Activated CD4-positive, alpha-beta T cell treated with anti-CD3 and anti-CD28 coated beads, Interleukin-2, amount 50 U/mL, for 16 hours (primary cell): ENCODE data around the gene ATP11A.

ENCODE experiments used
- DNase-seq: peaks from one replicate; pipeline ENCODE4 v3.0.0-alpha.2; 2020

ATP11A gene

DNA sequence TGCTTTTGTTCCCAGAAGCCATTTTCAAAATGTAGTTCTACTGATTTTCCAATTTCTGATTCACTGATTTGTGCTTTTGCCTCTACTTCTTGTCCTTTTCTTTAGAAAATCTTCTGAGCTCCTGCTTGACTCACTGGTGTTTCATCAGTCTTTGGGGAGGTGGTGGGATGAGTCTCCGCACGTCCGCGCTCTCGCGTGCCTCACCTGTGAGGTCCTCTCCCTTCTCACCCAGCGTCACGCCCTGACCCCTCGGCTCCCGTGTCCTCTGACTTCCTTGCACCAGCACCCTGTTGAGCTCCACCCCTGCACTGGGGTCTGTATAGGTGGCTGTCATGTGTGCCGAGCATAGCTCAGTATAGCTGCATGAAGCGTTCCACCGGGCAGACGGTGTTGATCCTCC is 226.5 kb downstream of the ATP11A start:
- DNase-seq, result no peak

DNA sequence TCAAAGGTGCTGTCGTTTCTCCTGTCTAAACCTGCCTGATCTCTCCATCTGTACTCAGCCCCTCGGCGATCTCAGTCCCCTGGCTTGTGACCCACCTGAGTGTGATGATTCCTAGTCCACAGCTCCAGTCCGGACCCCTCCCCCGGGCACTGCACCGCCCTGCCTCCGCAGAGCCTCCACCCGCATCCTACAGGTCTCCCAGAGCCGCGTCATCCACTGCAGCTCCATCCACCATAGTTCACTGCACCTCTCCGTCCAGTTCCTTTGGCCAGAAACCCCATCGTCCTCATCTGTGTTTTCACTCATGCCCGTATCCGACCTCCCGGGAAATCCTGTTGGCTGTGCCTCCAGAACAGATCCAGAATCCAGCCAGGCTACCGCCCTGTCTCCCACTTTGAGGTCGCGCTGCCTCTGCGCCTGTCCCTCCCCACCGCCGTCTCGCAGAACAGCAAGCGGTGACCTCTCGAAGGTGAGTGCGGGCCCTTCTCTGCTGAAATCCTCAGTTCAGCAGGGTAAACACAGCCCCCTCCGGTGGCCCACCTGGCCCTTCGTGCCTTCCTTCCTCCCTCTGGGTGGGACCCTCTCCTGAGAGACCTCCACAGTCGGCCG is 227.3 kb downstream of the ATP11A start:
- no peak for DNase-seq

DNA sequence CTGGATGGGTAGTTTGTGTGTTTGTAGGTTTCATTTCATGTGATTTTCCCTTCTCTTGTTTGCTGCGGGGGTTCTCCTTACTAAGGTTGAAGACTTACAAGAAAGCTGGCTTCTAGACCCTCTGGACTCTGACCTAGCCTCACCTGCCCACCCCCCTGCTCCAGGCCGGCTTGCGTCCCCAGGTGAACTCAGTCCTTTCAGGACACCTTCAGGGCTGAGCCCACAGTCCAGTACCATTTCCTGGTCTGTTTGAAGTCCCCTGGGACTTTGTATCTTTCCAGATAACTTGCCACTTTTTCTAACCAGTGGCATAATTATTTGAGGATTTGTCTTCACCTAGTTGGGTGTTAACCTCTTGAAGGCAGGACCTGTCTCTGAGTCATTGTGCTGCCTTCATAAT is 227.9 kb downstream of the ATP11A start:
- no peak for DNase-seq

DNA sequence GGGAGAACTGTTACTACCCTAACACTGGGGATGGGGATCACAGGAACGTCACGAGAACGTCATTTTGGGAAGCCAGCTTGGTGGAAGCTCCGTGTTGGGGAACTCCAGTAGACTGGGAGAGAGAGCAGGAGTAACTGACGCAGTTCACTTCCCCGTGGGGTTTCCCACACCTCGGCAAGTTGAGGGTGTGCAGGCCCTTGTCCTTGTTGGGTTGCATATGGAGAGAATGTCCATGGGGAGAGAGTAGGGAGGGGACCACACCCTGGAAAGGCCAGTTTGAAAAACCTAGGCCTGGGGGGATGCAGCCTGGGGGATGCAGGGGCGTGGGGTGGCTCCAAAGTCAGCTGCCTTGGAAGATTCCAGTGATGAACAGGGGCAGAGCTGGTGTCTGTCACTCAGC is 228.4 kb downstream of the ATP11A start:
- no peak for DNase-seq

DNA sequence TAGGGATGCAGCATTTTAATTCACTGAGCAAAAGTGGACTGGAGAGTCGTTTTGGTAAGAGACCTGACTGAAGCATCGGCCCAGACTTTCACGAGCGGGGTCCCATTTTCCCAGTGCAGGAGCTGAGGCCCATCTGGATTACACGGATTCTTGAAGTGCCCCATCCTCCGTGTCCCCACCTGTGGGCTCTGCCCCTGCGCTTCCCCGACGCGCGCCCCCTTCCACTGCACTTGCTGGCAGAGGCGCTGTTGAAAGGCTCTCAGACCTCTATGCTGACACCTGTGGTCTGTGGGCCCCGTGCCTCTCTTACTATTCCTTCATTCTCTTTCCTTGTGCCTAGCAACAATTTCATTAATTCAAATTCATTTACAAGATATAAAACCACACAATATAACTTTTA is 228.9 kb downstream of the ATP11A start:
- no peak for DNase-seq

DNA sequence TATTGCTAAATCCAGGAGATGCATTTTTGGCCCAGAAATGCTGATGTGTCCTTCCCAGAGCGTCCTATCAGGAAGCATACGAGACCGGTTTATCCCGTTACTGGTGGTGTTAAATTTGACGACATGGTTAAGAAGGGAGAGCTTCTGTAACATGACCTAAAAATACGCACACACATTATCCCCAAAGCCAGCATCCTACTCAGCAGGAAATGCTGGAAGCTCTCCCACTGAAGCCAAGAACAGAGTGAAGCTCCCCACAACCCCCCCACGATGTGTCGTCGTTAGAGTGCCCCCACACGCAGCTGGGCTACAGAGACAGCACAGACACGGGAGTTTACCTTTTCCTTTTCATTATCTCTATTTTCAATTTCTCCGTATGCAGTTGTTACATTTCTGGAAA is 234.1 kb downstream of the ATP11A start:
- DNase-seq, result no peak

DNA sequence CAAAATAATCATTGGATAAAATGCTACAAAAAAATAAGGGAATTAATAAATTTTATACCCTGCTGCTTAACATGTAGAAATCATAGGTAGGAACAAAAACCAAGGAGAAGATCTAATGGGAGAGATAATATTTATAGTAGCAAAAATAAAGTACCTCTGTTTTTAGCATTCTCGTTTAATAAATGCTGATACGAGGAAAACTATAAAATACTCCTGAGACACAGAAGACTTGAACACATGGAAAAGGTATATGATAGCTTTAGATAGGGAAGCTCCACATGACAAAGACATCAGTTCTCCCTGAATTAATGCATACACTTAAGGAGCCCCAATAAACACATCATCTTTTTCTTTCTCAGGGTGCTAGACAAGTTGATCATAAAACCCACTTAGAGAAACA is 234.5 kb downstream of the ATP11A start:
- DNase-seq, result no peak

DNA sequence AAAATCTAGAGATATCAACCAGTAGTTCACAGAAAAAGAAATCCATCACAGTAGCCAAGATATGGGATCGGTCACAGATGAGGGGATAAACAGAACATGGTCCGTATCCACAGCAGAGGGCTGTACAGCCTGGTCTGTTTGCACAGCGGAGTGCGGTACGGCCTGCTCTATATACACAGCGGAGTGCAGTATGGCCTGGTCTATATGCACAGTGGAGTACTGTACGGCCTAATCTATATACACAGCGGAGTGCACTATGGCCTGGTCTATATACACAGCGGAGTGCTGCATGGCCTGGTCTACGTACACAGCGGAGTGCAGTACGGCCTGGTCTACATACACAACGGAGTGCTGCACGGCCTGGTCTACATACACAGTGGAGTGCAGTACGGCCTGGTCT is 236.2 kb downstream of the ATP11A start:
- DNase-seq, result no peak

DNA sequence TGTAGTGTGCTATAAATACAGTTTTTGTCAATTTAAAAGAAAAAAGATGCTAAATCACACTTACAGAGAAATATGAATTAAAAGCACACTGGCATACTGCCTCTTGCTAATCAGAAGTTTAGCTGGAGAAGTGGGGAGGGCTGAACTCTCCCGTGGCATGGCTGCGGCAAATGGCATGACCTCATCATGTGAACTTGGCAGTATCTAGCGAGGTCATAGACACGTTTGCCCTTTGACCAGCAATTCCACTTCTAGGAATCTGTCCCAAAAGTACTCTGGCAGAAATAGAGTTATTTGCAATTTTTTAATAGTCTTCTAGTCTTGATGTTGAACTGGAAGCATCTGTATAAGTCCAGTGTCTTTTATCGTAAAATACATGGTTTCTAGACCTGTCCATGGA is 237.2 kb downstream of the ATP11A start:
- DNase-seq, result no peak

DNA sequence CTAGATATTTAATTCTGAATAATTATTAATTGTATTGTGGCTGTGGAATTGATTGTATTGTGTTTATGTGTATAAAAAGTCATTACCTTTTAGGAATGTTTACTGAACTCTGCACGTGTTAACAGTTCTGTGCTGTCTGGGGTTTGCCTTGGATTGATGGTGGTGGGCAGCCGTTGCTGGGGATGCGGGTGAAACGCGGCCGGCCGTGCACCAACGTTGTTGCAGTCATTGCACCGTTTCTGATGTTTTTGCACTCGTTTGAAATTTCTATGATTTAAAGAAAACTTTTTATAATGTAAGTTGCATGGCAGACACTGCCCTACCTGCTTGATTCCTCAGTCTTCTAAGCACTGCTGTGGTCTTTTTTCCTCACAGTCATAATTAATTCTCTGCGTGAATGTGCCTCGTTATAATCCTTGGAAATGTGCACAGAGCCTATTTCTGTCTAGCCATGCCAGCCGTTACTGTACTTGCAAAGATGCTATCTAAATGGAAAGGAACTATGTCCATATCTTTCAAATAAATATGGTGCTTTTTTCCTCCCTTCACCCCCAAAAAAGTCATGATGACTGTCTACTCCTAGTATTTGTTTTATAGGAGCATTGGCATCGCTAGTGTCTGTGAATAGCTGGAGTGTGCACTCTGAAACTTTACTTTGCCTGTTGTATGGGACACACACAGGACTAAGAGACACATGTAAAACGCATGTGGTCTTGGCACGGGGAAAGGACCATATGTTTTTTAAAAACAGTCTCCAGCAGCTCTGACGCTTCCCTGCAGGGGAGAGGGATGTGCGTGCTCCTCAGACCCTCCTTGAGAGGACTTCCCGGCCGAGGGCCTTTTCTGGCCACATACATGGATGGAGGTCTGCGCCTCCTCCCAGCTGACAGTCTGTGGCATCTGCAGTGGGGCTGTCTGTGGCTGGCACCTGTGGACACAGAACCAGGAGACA is 238.5 kb downstream of the ATP11A start:
- no peak for DNase-seq

DNA sequence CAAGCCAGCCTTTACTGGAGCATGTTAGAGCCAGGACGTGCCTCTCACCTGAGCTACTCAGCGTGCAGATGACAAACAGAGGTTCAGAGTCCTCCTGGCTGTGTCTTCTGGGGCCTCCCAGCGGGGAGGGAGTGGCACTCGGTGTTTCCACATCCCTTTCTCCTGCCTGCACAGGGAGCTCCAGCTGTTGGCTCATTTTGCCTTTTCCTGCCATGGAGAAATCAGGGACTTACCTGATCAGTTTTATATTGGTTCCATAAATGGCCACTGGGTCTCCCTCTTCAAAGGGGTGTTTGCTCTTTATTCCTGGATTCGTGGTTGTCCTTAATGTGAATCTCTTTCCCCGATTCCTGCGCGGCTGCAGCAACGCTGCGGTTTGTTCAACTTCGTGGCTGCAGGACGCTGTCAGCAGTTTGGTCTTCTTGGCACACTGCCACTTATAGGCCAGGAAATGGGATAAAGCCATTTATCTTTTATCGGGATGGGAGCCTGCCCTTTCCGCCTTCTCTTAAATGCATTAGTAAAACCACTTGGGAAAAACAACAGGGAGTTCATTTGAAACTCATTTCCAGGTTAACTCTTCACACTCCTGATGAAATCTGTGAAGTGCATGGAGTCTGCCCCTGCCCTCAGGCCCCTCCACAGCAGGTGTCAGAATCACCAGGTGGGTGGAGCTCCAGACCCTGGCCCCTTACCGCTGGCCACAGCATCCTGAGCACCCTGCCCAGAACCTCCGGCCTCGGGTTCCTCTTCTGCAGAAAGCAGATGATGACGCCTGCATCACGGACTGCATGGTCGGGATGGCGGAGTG is 239.3 kb downstream of the ATP11A start:
- no peak for DNase-seq

DNA sequence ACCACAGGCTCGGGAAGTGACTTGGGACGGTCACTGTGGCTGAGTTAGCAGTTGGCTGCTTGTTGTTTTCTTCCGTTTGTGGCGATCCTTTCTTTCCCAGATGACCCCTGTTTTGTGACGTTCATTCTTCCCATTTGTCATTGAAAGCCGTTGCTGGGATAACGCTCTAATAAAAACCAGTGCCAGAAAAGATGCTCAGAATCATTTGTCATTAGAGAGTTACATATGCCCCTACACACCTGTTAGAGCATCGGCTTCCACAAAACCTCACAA is 239.9 kb downstream of the ATP11A start:
- no peak for DNase-seq

DNA sequence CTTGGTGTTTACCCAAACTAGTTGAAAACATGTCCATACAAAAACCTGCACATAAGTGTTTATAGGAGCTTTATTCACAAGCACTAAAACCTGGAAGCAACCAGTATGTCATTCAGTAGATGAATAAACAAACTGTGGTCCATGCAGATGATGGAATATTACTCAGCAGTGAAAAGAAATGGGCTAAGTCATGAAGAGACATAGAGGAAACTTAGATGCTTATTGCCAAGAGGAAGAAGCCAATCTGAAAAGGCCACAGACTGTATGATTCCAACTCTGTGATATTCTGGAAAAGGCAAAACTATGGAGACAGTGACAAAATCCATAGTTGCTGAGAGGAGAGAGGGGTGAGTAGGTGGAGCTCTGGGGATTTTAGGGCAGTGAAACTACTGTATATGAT is 240.4 kb downstream of the ATP11A start:
- DNase-seq, result no peak

DNA sequence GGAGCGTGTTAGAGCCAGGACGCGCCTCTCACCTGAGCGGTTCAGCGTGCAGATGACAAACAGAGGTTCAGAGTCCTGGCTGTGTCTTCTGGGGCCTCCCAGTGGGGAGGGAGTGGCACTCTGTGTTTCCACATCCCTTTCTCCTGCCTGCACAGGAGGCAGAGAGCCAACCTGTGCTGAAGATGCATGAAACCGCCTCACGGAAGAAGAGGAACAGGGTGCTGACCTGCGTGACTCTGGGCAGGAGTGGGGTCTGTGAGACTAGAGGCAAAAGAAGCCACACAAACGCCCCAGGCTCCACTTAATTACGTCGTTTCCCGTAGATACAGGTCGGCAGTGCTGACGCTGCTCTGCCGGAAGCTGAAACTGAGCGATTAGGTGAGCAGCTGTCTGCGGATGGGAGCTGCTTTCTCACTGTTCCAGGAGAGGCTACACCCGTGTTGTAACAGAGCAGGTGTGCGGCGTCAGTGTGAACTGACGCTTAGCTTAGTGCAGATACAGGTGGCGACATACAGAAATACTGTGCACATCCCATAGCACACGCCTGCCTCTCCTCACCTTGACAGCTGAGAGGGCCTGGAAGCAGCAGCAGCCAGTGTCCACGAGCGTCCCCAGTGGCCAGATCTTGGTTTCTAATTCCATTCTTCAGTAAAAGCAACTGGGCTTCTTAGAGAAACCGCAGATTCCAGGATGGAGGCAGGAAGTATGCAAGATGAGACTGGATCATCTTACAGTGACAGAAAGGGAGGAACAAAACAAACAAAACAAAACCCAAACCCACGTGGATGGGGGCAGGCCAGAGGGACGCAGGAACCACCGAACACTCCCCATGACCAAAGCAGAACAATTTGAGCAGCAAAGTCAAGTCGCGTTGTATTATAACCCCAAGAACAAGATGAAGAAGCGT is 241.4 kb downstream of the ATP11A start:
- DNase-seq, result no peak

DNA sequence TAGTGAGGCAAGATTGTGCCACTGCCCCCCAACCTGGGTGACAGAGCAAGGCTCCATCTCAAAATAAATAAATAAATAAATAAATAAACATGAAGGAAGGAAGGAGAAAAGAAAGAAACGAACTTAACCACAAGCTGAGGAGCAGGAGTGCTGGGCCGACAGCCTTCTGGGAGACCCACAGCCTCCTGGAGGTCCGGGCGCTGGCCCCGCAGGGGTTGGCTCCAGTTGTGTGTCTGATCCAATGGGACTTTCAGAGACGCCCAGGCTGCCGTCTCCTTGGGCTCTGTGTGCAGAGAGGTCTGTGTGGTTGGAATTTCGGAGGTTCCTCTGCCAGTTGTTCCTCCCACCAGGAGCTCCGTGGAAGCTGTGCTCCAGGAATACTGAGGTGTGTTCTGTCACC is 243.1 kb downstream of the ATP11A start:
- DNase-seq, result no peak

DNA sequence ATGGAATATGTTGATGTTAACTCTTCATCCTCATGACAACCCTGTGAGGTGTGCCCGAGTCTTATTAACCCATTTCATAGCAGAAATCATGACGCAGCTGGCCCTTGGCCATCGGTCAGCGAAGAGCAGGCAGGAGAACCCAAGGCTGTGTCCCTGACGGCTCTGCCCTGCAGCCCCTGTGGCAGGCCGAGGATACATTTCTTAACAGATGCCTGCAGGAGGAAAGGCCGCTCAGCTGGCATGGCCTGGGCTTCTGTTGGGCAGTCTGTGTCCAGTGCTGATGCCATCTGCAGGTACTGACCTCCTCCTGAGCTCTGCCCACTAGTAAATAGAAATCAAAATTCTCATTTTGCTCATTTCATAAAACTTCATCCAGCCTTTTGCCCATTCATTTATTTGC is 243.8 kb downstream of the ATP11A start:
- no peak for DNase-seq

DNA sequence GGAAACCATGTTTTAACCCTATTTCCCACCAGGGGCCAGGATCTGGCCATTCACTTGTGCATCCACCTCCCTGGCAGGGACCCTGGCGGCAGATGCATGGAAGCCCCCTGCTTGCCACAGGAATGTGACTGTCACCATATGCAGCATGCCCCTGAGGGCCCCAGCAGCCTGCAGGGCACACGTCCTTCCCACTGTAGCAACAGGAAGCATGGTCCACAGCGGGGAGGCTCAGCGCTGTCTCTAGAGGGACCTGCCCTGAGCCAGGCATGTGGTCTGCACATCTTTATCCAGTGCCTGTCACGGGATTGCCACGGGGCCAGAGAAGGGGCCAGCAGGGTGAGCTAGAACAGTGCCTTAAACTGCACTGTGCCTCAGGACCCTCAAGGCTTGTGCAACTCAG is 244.2 kb downstream of the ATP11A start:
- no peak for DNase-seq
